Measurements from ENCODE around the gene DPH5. TPM values are rescaled to one million over a fixed set of nuclear protein-coding genes. Genes with fewer than 3 reads are reported as not detected.
"Not testable (repeated sequence)": the region's sequence is repeated elsewhere in the genome, so short reads cannot be mapped to it uniquely, and the experiment has no call there.

Gene DPH5
- total RNA-seq, 4 donors from 2014 or later, result 13.8 to 32.8 (median 23.6) TPM

GRCh38 chr1:101037316-101037715 lies 11.7 kb upstream of the DPH5 start:
- intact Hi-C loops (cut with DNase I), result no loop called here
- Histone ChIP-seq H3K27me3 (no peaks in the 10 kb centered on the region), H3K4me3 (replicated peaks in 1 of 3) (no peak overlapping the region), H3K27ac (no peak overlapping the region), H3K4me1 (no peaks in the 10 kb centered on the region), H3K36me3 (no peaks in the 10 kb centered on the region), H3K9me3 (no peaks in the 10 kb centered on the region)
- WGBS, 2 donors, result 96 to 97% methylated on average over 3 of the region's 3 CpGs
- no peak for DNase-seq
- TF ChIP-seq POLR2A (IDR thresholded peaks at IDR 0.05) (no peak), CTCF (IDR thresholded peaks at IDR 0.05) (no peak)

- no peak for DNase-seq
- Histone ChIP-seq H3K4me3 (replicated peaks in 1 of 3) (no peak overlapping the region), H3K4me1 (no peaks in the 10 kb centered on the region), H3K9me3 (no peaks in the 10 kb centered on the region), H3K27me3 (no peaks in the 10 kb centered on the region), H3K27ac (no peak overlapping the region), H3K36me3 (no peaks in the 10 kb centered on the region)
- 97 to 98% methylated on average over 2 of the region's 2 CpGs for WGBS, 2 donors
- intact Hi-C loops (cut with DNase I), result no loop called here
- TF ChIP-seq POLR2A (IDR thresholded peaks at IDR 0.05) (no peak), CTCF (IDR thresholded peaks at IDR 0.05) (no peak)
These were observed 7.4 kb upstream of the DPH5 start for GRCh38 chr1:101033017-101033416.

GRCh38 chr1:101032129-101032528 lies 6.5 kb upstream of the DPH5 start:
- H3K4me3 ChIP-seq (replicated peaks in 1 of 3); intact Hi-C loops (cut with DNase I); H3K36me3 ChIP-seq; H3K4me1 ChIP-seq; DNase-seq; H3K9me3 ChIP-seq; H3K27me3 ChIP-seq; H3K27ac ChIP-seq: not testable (repeated sequence)
- 90 to 98% methylated on average over 2 of the region's 2 CpGs for WGBS, 2 donors

- intact Hi-C loops (cut with DNase I), result no loop called here
- DNase-seq, result no peak
- Histone ChIP-seq H3K27ac (no peak overlapping the region), H3K9me3 (no peaks in the 10 kb centered on the region), H3K4me1 (peaks cover 0 to 4% of the 10 kb centered on the region in 2 donors), H3K4me3 (replicated peaks in 1 of 3) (no peak overlapping the region), H3K36me3 (no peaks in the 10 kb centered on the region), H3K27me3 (no peaks in the 10 kb centered on the region)
- 83 to 88% methylated on average over 4 of the region's 4 CpGs for WGBS, 2 donors
- TF ChIP-seq POLR2A (IDR thresholded peaks at IDR 0.05) (no peak), CTCF (IDR thresholded peaks at IDR 0.05) (no peak)
These were observed 5.3 kb upstream of the DPH5 start for GRCh38 chr1:101030881-101031280.

- Histone ChIP-seq H3K4me3 (replicated peaks in 1 of 3) (no peak overlapping the region), H3K36me3 (no peaks in the 10 kb centered on the region), H3K27ac (no peak overlapping the region), H3K9me3 (no peaks in the 10 kb centered on the region), H3K27me3 (no peaks in the 10 kb centered on the region), H3K4me1 (peaks cover 5 to 11% of the 10 kb centered on the region in 2 donors)
- DNase-seq, result no peak
- WGBS, 2 donors, result 76 to 80% methylated on average over 1 of the region's 1 CpG
- TF ChIP-seq CTCF (IDR thresholded peaks at IDR 0.05) (no peak), POLR2A (IDR thresholded peaks at IDR 0.05) (no peak)
- intact Hi-C loops (cut with DNase I), result no loop called here
These were observed 3.6 kb upstream of the DPH5 start for GRCh38 chr1:101029184-101029583.

- no peak overlapping the region for H3K4me3 ChIP-seq (replicated peaks in 1 of 3)
- intact Hi-C loops (cut with DNase I), result no loop called here
- H3K9me3 ChIP-seq, result no peaks in the 10 kb centered on the region
- H3K4me1 ChIP-seq, result peaks cover 5 to 11% of the 10 kb centered on the region in 2 donors
- no peaks in the 10 kb centered on the region for H3K27me3 ChIP-seq
- no peak for DNase-seq
- TF ChIP-seq CTCF (IDR thresholded peaks at IDR 0.05), result no peak
- TF ChIP-seq POLR2A (IDR thresholded peaks at IDR 0.05), result no peak
- H3K27ac ChIP-seq, result no peak overlapping the region
- H3K36me3 ChIP-seq, result no peaks in the 10 kb centered on the region
- WGBS, 2 donors, result 52 to 78% methylated on average over 2 of the region's 2 CpGs
These were observed 2.9 kb upstream of the DPH5 start for GRCh38 chr1:101028466-101028865.
